ENCODE results near the gene SLC23A1.

The SLC23A1 gene

DNA sequence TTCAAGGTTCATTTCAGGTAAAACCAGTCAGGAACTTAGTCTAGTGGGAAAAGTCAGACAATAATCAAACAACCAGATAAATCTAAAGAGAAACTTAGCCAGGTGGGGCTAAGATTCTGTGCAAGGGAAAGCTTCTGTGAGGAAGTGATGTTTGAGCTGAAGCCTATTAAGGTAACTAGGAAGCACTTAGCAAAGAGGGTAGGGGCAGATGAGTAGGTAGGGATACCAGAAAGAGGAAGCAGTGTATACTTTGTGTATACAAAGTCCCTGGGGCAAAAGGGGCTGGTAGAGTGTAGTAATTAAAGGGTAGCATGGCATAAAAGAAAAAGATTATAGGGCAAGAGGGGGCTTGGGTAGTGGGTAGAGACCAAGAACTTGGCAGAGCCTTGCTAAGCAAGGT is 24.4 kb upstream of the SLC23A1 start:
- no peak for DNase-seq (ENCODE audit: low read depth in 2 of 2)

- DNase-seq (ENCODE audit: low read depth in 2 of 2) = no peak
Measured at GRCh38 chr5:139406963-139407362, 23.9 kb upstream of the SLC23A1 start.

DNA sequence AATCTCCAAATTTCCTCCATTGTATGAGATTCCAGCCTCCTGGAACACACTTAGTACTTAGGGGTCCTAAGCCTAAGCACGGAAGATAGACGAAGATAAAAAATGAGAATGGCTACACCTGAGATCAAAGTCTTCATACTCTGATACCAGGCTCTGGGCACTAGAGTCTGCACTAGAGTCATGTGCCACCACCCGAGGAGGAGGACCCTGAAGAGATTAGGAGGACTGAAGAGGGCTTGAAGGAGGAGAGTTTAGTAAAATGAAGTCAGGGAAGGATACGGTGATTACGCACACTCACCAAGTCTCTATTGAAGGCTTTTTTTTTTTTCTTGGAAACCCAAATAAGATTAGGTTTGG is 21.4 kb upstream of the SLC23A1 start:
- no peak for DNase-seq (ENCODE audit: low read depth in 2 of 2)

- DNase-seq (ENCODE audit: low read depth in 2 of 2) = peak; percentile 96
Measured at GRCh38 chr5:139403787-139404483, 20.8 kb upstream of the SLC23A1 start, which contains the start of gene SPATA24. Gene SPATA24 (minus strand): TSS chr5:139404089. CDS start chr5:139404060, 29 bp downstream.

GRCh38 chr5:139403418-139403786 is 20.3 kb upstream of the SLC23A1 start:
- DNase-seq (ENCODE audit: low read depth in 2 of 2) = no peak

DNA sequence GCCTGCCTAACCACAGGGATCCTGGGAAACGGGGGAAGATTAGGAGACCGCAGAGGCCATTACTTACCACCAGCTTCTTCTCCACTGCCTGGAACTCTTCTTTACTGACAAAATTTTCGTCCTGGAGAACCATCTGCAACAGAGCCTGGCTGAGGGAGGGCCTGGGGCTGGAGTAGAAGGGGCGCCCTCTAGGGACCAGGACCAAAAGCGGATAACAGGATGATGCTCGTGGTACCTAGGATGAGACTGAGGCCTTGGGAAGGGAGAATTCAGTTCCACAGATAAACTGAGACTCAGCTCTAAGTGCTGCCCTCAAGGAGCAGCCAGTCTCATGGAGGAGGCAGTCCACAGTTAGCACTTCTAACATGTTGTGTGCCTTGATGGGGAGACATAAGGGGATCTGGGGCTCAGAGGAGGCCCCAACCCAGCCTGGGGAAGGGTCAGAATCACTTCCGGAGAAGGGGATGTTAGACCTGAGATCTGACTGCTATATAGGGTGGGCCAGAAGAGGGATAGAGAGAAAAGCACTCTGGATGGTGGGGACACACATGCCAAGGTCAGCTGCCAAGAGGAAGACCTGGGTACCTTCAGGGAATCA is 19.6 kb upstream of the SLC23A1 start:
- no peak for DNase-seq (ENCODE audit: low read depth in 2 of 2)

GRCh38 chr5:139401546-139401945 is 18.4 kb upstream of the SLC23A1 start:
- DNase-seq (ENCODE audit: low read depth in 2 of 2) = no peak

DNA sequence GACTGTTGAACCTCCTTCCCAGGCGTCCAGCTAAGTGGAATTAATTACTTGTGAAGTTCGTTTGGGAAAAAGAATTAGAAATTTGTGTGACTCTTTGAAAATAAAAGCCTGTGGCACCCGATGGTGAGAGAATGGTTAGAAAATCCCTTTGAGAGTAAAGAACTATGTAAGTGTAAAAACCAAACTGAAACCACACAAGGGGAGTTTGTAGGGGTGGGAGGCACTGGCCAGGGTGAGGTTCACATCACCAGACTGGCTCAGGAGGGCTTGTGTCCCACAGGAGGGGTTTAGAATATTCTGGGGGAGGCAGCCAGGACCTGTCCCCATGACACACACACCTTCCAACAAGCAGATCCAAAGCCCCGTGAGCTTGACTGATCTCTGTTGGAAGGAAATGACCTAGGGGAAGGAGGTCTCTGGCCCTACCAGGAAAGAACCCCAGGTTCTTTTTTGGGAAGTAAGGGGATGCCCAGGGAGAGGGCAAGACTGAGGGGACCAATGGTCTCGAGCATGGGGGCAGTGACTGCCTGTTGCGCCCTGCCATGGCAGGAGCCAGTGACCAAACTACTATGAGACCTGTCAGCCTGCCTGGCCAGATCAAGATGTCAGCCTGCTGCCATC is 16.5 kb upstream of the SLC23A1 start:
- no peak for DNase-seq (ENCODE audit: low read depth in 2 of 2)

DNA sequence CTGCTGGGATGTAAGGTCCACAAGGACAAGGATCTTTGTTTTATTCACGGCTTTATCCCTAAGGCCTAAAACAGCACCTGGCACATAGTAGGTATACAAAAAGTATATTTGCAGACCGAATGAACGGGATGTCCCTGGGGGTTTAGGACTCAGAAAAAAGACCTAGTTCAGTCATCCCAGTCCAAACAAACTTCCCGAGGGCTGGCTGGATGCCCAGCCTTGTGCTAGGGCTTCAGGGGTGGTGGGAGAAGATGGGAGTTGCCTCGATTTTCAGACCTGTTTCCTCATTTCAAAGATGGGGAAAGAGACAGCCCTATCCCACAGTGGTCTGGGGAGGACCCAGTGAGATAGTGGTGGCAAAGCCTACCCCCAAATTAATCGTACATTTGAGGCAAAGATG is 14.8 kb upstream of the SLC23A1 start:
- DNase-seq (ENCODE audit: low read depth in 2 of 2) = no peak

- DNase-seq (ENCODE audit: low read depth in 2 of 2) = no peak
Measured at GRCh38 chr5:139396691-139397090, 13.6 kb upstream of the SLC23A1 start.

DNA sequence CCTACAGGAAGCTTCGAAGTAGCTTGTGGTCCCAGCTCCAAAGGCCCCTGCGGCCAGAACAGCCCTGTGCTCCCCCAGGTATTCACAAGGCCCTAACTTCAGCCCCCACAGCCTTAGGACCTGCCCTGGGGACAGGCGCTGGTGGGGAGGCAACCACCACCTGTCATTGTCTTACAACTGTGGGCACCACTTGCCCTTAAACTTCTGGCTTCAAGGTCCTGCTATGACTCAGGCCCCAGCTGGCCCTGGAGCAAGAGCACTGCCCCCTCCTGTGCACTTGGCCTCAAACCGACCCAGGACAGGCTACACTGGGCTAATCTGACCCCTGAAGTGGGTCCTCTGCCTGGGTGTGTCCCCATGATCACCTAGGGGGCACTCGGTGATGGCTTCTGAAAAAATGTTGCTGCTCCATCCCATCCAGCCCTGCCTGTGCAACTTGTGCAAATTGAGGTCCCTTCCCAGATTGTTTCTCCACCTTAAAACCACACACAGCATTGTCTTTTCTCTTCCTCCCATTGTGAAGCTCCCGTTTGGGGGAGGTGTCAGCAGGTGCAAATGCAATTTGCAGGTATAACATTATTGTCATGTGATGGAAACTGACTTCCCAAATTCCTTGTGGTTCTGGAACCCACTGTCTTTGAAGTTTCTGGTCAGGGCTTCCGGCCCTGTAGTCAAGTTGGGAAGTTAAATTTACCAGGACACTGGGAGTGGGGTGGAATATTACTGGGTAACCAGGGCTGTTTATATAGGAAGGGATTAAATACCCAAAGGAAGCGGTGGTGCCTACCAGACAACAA is 12.9 kb upstream of the SLC23A1 start:
- DNase-seq (ENCODE audit: low read depth in 2 of 2) = no peak

DNA sequence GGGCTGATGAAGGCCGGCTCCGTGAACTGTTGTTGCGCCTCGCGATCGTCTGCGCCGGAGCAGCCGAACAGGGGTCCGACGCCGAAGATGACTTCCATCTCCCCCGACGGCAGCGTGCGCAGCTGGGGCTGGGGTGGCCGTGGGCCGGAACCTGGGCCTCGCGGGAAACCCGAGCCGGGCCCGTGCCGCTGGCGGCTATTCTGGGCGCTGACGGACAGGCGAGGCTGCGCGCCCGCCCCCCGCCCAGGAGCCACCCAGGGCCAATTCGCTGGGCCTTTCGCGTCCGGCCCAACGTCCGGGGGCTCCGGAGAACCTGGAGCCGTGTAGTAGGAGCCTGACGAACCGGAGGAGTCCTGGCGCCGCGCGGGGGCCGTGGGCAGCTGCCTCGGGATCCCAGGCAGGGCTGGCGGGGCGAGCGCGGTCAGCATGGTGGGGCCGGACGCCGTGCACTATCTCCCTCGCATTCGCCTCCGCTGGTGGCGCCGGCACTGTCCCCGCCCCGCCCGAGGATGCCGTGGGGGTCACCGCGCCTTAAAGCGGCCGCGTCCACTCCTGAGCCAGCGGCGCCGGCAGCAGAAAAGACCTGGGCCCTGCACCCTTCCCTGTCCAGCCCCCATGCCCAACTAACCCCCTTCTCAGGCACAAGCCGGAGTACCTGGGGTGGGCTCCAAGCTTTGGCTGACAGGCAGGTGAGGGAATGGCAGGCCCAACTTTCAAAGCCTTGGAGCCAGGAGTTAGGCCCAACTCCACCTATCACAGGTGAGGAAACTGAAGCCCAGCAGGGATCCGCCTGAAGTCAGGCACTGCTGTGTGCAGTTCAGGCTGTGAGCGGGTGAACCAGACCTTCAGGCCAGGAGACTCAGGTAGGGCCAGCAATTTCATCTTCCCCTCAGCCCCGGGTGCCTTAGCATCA is 11.8 kb upstream of the SLC23A1 start, which contains the start of gene PROB1:
Gene PROB1 (minus strand): TSS at position 451 of the 913 bp plus-strand sequence. CDS start 23 bp downstream, at position 428.
- no peak for DNase-seq (ENCODE audit: low read depth in 2 of 2)

DNA sequence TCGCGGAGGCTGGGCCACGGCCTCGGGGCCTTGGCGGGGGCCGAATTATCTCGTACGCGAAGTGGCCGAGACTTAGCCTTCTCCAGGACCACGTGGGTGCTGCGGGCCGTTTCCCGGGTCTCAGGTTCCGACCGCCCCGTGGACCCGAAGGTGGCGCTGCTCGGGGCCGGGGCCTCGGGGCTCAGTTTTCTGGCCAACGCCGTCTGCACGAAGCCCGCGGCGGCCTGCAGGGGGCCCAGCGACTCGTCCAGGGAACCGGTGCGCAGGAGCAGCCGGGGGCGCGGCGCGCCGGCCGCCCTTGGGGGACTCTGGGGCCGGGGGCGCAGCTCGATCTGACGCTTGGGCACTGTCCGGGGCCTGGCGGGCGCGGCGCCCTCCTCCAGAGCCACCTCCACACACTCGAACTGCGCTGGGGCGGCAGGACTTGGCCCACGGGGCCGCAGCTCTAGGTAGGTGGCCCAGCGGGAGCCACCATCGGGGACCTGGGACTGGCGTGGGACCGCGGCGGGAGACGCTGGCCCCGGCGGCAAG is 11.1 kb upstream of the SLC23A1 start:
- DNase-seq (ENCODE audit: low read depth in 2 of 2) = no peak

- no peak for DNase-seq (ENCODE audit: low read depth in 2 of 2)
Measured at GRCh38 chr5:139393497-139394122, 10.5 kb upstream of the SLC23A1 start.

DNA sequence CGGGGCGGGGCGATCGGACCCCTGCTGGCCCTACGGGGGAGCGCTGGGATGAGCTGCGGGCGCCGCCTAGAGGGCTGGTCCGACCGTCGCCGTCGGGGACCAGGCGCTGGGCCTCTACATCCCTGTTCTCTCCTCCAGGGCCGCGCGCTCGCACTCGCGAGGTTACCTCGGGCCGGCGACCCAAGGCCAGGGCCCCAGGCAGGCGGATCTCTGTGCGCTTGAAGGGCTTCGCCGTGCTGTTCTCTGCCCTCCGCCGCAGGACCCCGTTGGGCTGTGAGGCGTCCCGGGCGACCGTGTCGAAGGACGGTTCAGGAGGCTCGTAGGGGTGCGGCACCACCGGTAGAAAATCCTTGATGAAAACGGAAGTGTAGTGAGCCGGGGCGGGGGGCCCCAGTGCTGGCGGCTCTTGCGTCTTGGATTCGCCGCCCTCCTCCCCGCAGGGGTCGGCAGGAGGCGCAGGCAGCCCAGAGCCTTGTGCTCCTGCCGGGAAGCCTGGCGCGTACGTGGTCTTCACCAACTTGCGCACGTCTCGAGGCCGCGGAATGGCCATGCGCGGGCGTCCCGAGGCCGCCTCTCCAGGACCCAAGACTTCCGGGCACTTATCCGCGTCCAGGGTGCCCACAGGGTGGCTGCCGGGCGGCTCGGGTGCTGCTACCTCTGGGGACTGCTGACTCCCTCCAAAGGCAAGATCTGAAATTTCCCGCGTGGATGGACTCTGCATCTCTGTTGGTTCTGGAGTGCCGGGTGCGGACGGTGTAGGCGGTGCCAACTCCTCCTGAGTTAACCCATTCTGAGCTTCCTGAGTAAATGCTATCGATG is 9.8 kb upstream of the SLC23A1 start:
- DNase-seq (ENCODE audit: low read depth in 2 of 2) = peak; percentile 55 to 56

GRCh38 chr5:139392324-139392677 is 9.2 kb upstream of the SLC23A1 start:
- DNase-seq (ENCODE audit: low read depth in 2 of 2) = no peak

DNA sequence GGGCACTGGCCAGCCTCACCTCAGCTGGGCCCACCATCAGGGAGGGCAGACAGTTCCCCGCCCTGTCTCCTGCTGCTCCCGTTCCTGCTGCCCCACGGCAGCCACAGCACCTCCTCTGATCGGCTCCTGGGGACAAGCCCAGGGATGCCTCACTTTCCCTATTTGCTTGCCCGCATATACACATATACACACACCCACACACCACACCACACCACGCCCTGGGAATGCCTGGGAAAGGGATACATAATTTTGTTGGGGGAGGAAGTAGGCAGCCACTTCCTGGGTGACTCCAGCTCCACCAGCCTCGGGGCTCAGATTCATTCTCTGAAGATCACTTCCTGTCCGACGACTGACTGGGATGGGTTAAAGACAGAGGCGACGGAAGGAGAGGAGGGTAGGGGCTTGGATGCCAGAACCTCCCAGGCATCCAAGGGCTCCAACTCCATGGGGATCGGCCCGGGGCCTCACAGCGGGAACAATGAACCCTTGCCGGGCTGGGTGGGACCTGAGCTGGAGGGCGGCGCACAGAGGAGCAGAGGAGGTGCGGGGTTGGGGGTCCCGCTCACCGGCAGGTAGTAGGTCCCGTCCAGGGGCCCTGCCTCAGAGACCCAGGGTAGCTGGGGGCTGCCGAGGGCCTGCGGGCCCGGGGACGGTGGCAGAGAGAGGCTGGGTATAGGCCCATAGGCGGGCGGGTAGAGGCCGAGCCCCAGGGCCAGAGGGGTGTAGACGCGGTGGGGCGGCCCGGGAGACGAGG is 8.7 kb upstream of the SLC23A1 start:
- DNase-seq (ENCODE audit: low read depth in 2 of 2) = no peak

DNA sequence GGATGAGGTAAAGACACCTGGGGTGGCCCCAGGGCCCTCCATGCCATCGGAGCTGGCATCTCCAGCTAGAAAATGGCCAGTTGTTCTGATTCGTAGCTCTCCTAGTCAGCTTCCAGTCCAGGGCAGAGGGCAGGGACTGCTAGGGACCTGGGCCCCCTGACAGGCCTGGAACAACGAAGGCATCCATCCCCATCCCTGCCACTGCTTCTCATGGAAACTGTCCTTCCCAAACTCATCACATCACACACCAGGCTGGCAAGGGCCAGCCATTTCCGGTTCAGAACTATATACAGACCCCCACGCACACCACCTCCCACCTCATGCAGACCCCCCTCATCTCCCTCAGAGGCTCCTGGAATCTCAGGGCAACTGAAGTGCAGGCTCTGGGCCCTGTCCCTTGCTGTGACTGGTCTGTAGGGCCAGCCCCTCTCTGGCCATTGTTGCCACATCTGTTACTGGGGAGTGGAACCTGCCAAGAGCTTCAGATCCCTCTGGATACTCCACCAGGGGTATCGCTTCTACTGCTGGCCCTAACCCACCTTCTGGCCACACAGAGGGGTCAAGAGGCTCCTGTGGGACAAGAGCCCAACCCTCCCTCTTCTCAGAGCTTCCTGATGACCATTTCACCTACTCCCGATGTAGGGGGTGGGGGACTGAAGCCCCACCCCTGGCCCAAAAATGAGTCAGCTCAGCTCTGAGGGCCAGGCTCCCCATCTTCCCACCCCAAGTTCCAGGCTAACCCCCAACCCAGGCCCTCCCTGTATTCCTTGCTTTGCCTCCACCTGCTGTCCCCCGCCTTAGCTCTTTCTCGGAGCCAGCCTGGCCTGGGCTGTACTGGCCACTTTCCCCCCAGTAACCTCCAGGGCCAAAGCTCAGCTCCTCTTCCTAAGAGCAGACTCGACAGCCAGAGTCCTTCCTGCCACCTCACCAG is 7.8 kb upstream of the SLC23A1 start:
- DNase-seq (ENCODE audit: low read depth in 2 of 2) = no peak

All from activated CD8-positive, alpha-beta memory T cell treated with anti-CD3 and anti-CD28 coated beads for 4 hours (primary cell).